ENCODE data around the gene PKNOX2. TPM values are rescaled to one million over a fixed set of nuclear protein-coding genes. Genes with fewer than 3 reads are reported as not detected.

The PKNOX2 gene
- total and polyA plus RNA-seq, 10 of the 15 experiments (the other 5 are each of a cell fraction or from before 2014, with no cell fraction given): not detected

DNA sequence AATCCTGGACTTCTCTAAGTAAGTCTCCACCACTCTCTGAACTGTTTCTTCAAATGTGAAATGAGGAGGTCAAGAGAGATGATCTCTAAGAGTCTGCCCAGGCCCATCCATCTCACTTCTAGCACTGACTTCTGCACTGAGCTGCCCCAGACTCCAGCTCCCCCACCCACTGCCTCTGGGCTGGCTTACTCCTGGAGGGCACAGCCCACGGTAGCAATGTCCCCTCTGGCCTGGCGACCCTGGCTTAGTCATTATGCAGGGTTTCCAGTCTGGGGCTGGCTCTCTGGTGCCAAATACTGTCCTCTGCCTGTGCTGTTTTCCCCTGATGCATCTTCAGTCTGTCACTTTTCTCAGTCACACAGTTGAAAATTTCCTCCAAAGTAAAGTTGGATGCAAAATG lies 60.9 kb downstream of the PKNOX2 start:
- ATAC-seq: no peak
- H3K4me2 ChIP-seq (ENCODE audit: control insufficient read depth, insufficient read depth): no peak overlapping the region
- no peaks in the 10 kb centered on the region for H3K9me3 ChIP-seq (replicated peaks; ENCODE audit: control insufficient read depth, insufficient read depth, low read length)
- no peak overlapping the region for H3K9ac ChIP-seq (ENCODE audit: control insufficient read depth, insufficient read depth, low read length)
- no peaks in the 10 kb centered on the region for H3K79me2 ChIP-seq (ENCODE audit: control insufficient read depth, insufficient read depth, low read length)
- intact Hi-C loops (cut with micrococcal nuclease; ENCODE audit: unreplicated experiment) (no loop called here), in situ Hi-C loops (cut with MboI) (no loop called here)
- POLR2A ChIA-PET: no interaction called here
- H3K4me1 ChIP-seq (ENCODE audit: control insufficient read depth, insufficient read depth, low read length): no peaks in the 10 kb centered on the region
- SMC1A ChIA-PET (ENCODE audit: uncharacterized antibody, unreplicated experiment): no interaction called here
- H2AFZ ChIP-seq (ENCODE audit: control insufficient read depth, low read depth, low read length): no peak overlapping the region
- 17% methylated on average over 2 of the region's 2 CpGs for WGBS (ENCODE audit: insufficient coverage, insufficient replicate concordance, low lambda C conversion rate, missing lambda C conversion rate)
- H3K27ac ChIP-seq (ENCODE audit: control insufficient read depth, insufficient read depth): no peak overlapping the region
- no peak for DNase-seq (ENCODE audit: low read depth, low spot score)
- H4K20me1 ChIP-seq (ENCODE audit: control insufficient read depth, insufficient read depth): no peaks in the 10 kb centered on the region
- RAD21 ChIA-PET (ENCODE audit: unreplicated experiment): no interaction called here
- CTCF ChIA-PET: interaction anchor here (0.8 kb wide), 1 partner anchor 53 kb away, joined by 3 read pairs; no protein-coding TSS in a partner anchor
- no peak for FAIRE-seq
- no peaks in the 10 kb centered on the region for H3K36me3 ChIP-seq (ENCODE audit: control insufficient read depth in 2 of 2, insufficient read depth in 2 of 2, low read length in 1 of 2)
- H3K27me3 ChIP-seq (replicated peaks in 1 of 2; ENCODE audit: control insufficient read depth in 2 of 2, insufficient read depth in 2 of 2, low read length in 1 of 2): no peaks in the 10 kb centered on the region; a peak in 1 of 4 replicates
- TF ChIP-seq KAT2A (conservative IDR thresholded peaks at IDR 0.05; ENCODE audit: control insufficient read depth, low read depth, low read length): no peak
- TF ChIP-seq, protein P1, sequence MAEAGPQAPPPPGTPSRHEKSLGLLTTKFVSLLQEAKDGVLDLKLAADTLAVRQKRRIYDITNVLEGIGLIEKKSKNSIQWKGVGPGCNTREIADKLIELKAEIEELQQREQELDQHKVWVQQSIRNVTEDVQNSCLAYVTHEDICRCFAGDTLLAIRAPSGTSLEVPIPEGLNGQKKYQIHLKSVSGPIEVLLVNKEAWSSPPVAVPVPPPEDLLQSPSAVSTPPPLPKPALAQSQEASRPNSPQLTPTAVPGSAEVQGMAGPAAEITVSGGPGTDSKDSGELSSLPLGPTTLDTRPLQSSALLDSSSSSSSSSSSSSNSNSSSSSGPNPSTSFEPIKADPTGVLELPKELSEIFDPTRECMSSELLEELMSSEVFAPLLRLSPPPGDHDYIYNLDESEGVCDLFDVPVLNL (IDR thresholded peaks at IDR 0.05; ENCODE audit: low read depth, low read length): no peak
- TF ChIP-seq KLF5 (IDR thresholded peaks at IDR 0.05; ENCODE audit: partially characterized antibody): no peak
- no peak for TF ChIP-seq PML (IDR thresholded peaks at IDR 0.05; ENCODE audit: low read length)
- H3K4me3 ChIP-seq: no peak overlapping the region
- BruUV-seq (replicated peaks): no TSS peak

DNA sequence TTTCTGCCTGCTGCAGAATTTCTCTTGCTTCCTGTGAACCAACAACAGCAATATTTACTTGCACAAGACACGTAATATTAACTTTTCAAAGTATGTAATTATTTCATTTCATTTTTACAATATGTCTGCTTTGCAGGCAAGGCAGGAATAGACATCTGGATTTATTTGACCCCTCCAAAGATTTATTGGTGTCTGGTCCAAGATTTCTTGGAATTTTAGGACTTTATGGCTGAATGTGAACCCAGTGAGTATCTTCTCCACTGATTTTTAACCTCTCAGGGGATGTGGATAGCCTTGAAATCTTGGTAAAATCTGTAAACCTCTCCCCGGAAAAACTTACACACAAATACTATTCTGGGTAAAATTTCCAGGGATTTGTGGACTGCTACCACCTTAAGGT lies 61.5 kb downstream of the PKNOX2 start:
- Histone ChIP-seq H2AFZ (ENCODE audit: control insufficient read depth, low read depth, low read length) (no peak overlapping the region), H3K27ac (ENCODE audit: control insufficient read depth, insufficient read depth) (no peak overlapping the region), H3K4me3 (no peak overlapping the region), H3K4me1 (ENCODE audit: control insufficient read depth, insufficient read depth, low read length) (no peaks in the 10 kb centered on the region), H3K9me3 (replicated peaks; ENCODE audit: control insufficient read depth, insufficient read depth, low read length) (no peaks in the 10 kb centered on the region), H3K4me2 (ENCODE audit: control insufficient read depth, insufficient read depth) (no peak overlapping the region), H3K27me3 (replicated peaks in 1 of 2; ENCODE audit: control insufficient read depth in 2 of 2, insufficient read depth in 2 of 2, low read length in 1 of 2) (no peaks in the 10 kb centered on the region; a peak in 1 of 4 replicates), H3K9ac (ENCODE audit: control insufficient read depth, insufficient read depth, low read length) (no peak overlapping the region), H3K36me3 (ENCODE audit: control insufficient read depth in 2 of 2, insufficient read depth in 2 of 2, low read length in 1 of 2) (no peaks in the 10 kb centered on the region), H4K20me1 (ENCODE audit: control insufficient read depth, insufficient read depth) (no peaks in the 10 kb centered on the region), H3K79me2 (ENCODE audit: control insufficient read depth, insufficient read depth, low read length) (no peaks in the 10 kb centered on the region)
- FAIRE-seq (no peak), ATAC-seq (no peak), DNase-seq (ENCODE audit: low read depth, low spot score) (no peak)
- 4% methylated on average over 2 of the region's 2 CpGs for WGBS (ENCODE audit: insufficient coverage, insufficient replicate concordance, low lambda C conversion rate, missing lambda C conversion rate)
- intact Hi-C loops (cut with micrococcal nuclease; ENCODE audit: unreplicated experiment): no loop called here
- BruUV-seq (replicated peaks): no TSS peak
- SMC1A ChIA-PET (ENCODE audit: uncharacterized antibody, unreplicated experiment): no interaction called here
- RAD21 ChIA-PET (ENCODE audit: unreplicated experiment): no interaction called here
- CTCF ChIA-PET: no interaction called here
- POLR2A ChIA-PET: no interaction called here
- in situ Hi-C loops (cut with MboI): no loop called here
- TF ChIP-seq POLR2AphosphoS5 (IDR thresholded peaks at IDR 0.05; ENCODE audit: low read length): no peak
- TF ChIP-seq, protein P2, sequence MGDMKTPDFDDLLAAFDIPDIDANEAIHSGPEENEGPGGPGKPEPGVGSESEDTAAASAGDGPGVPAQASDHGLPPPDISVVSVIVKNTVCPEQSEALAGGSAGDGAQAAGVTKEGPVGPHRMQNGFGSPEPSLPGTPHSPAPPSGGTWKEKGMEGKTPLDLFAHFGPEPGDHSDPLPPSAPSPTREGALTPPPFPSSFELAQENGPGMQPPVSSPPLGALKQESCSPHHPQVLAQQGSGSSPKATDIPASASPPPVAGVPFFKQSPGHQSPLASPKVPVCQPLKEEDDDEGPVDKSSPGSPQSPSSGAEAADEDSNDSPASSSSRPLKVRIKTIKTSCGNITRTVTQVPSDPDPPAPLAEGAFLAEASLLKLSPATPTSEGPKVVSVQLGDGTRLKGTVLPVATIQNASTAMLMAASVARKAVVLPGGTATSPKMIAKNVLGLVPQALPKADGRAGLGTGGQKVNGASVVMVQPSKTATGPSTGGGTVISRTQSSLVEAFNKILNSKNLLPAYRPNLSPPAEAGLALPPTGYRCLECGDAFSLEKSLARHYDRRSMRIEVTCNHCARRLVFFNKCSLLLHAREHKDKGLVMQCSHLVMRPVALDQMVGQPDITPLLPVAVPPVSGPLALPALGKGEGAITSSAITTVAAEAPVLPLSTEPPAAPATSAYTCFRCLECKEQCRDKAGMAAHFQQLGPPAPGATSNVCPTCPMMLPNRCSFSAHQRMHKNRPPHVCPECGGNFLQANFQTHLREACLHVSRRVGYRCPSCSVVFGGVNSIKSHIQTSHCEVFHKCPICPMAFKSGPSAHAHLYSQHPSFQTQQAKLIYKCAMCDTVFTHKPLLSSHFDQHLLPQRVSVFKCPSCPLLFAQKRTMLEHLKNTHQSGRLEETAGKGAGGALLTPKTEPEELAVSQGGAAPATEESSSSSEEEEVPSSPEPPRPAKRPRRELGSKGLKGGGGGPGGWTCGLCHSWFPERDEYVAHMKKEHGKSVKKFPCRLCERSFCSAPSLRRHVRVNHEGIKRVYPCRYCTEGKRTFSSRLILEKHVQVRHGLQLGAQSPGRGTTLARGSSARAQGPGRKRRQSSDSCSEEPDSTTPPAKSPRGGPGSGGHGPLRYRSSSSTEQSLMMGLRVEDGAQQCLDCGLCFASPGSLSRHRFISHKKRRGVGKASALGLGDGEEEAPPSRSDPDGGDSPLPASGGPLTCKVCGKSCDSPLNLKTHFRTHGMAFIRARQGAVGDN (IDR thresholded peaks at IDR 0.05): no peak
- TF ChIP-seq NFYB (IDR thresholded peaks at IDR 0.05; ENCODE audit: insufficient read depth, low read depth, low read length): no peak
- TF ChIP-seq GABPA (IDR thresholded peaks at IDR 0.05; ENCODE audit: low read depth): no peak
- no peak for TF ChIP-seq HDGF (IDR thresholded peaks at IDR 0.05)
- no peak for TF ChIP-seq RUNX3 (IDR thresholded peaks at IDR 0.05; ENCODE audit: low read length)
- TF ChIP-seq, protein P3, sequence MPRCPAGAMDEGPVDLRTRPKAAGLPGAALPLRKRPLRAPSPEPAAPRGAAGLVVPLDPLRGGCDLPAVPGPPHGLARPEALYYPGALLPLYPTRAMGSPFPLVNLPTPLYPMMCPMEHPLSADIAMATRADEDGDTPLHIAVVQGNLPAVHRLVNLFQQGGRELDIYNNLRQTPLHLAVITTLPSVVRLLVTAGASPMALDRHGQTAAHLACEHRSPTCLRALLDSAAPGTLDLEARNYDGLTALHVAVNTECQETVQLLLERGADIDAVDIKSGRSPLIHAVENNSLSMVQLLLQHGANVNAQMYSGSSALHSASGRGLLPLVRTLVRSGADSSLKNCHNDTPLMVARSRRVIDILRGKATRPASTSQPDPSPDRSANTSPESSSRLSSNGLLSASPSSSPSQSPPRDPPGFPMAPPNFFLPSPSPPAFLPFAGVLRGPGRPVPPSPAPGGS (IDR thresholded peaks at IDR 0.05; ENCODE audit: borderline replicate concordance, insufficient read depth, low read depth, low read length, poor library complexity, severe bottlenecking): no peak
- no peak for TF ChIP-seq SMAD1 (IDR thresholded peaks at IDR 0.05; ENCODE audit: low read depth, partially characterized antibody)

Data from GM12878 (cell line).